Panc1 (cell line): ENCODE measurements around the gene DIS3L2.

ENCODE experiments used
- POLR2AphosphoS5 ChIP-seq: IDR thresholded peaks from 2 replicates; pipeline ENCODE4 v1.6.1; 2012; ENCODE audit warnings: mild to moderate bottlenecking, low read depth, low read length, moderate library complexity
- TCF7L2 ChIP-seq: IDR thresholded peaks from 2 replicates; pipeline ENCODE4 v1.6.1; 2011; ENCODE audit warnings: mild to moderate bottlenecking, low read depth, low read length, inconsistent platforms
- TF ChIP-seq, protein P1 (sequence below): fragments of 450-650 bp; IDR thresholded peaks from 2 replicates; pipeline ENCODE4 v1.5.1; 2017; ENCODE audit warnings: mild to moderate bottlenecking
- TF ChIP-seq, protein P2 (sequence below), 2 experiments: IDR thresholded peaks; 2 replicates each; pipeline ENCODE4 v1.6.1; 2011 to 2012; ENCODE audit warnings: low read depth in 2 of 2, control low read depth in 1 of 2, low read length in 1 of 2, mild to moderate bottlenecking in 1 of 2, moderate library complexity in 1 of 2; ENCODE audit not compliant: insufficient read depth in 1 of 2

DNA sequence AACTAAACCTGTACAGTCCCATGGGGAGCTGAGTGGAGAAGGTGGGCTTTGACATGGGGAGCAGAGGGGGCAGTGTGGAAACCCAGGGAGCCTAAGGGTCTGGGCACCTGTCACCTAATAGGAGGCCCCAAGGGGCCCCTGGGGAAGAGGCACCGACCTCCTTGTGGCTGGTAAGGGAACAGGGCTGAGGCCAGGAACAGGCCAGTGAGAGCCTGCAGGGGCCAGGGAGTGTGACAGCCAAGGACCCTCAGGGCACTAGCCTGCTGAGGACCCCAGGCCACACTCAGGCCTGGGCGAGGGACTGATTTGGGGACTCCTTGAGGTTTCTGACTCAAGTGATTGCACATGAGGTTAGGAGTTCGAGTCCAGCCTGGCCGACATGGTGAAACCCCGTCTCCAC, 392.6 kb downstream of the DIS3L2 start:
- TF ChIP-seq, protein P1, sequence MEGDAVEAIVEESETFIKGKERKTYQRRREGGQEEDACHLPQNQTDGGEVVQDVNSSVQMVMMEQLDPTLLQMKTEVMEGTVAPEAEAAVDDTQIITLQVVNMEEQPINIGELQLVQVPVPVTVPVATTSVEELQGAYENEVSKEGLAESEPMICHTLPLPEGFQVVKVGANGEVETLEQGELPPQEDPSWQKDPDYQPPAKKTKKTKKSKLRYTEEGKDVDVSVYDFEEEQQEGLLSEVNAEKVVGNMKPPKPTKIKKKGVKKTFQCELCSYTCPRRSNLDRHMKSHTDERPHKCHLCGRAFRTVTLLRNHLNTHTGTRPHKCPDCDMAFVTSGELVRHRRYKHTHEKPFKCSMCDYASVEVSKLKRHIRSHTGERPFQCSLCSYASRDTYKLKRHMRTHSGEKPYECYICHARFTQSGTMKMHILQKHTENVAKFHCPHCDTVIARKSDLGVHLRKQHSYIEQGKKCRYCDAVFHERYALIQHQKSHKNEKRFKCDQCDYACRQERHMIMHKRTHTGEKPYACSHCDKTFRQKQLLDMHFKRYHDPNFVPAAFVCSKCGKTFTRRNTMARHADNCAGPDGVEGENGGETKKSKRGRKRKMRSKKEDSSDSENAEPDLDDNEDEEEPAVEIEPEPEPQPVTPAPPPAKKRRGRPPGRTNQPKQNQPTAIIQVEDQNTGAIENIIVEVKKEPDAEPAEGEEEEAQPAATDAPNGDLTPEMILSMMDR = no peak
- TF ChIP-seq, protein P2, sequence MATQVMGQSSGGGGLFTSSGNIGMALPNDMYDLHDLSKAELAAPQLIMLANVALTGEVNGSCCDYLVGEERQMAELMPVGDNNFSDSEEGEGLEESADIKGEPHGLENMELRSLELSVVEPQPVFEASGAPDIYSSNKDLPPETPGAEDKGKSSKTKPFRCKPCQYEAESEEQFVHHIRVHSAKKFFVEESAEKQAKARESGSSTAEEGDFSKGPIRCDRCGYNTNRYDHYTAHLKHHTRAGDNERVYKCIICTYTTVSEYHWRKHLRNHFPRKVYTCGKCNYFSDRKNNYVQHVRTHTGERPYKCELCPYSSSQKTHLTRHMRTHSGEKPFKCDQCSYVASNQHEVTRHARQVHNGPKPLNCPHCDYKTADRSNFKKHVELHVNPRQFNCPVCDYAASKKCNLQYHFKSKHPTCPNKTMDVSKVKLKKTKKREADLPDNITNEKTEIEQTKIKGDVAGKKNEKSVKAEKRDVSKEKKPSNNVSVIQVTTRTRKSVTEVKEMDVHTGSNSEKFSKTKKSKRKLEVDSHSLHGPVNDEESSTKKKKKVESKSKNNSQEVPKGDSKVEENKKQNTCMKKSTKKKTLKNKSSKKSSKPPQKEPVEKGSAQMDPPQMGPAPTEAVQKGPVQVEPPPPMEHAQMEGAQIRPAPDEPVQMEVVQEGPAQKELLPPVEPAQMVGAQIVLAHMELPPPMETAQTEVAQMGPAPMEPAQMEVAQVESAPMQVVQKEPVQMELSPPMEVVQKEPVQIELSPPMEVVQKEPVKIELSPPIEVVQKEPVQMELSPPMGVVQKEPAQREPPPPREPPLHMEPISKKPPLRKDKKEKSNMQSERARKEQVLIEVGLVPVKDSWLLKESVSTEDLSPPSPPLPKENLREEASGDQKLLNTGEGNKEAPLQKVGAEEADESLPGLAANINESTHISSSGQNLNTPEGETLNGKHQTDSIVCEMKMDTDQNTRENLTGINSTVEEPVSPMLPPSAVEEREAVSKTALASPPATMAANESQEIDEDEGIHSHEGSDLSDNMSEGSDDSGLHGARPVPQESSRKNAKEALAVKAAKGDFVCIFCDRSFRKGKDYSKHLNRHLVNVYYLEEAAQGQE (IDR thresholded peaks at IDR 0.05; ENCODE audit: insufficient read depth in 1 of 2, low read depth in 2 of 2, low read length in 1 of 2) = no peak
- TF ChIP-seq POLR2AphosphoS5 (no peak), TCF7L2 (no peak)
